GM18867 (cell line): ENCODE results near the gene HBP1.
"Not testable (repeated sequence)": the region's sequence is repeated elsewhere in the genome, so short reads cannot be mapped to it uniquely, and the experiment has no call there.

ENCODE experiments used
- ATAC-seq: cut with Tn5 transposase; IDR thresholded peaks from one replicate; pipeline ENCODE4 v1.9.1; 2021; ENCODE audit warnings: mild to moderate bottlenecking, moderate library complexity; ENCODE audit not compliant: unreplicated experiment

Gene HBP1

DNA sequence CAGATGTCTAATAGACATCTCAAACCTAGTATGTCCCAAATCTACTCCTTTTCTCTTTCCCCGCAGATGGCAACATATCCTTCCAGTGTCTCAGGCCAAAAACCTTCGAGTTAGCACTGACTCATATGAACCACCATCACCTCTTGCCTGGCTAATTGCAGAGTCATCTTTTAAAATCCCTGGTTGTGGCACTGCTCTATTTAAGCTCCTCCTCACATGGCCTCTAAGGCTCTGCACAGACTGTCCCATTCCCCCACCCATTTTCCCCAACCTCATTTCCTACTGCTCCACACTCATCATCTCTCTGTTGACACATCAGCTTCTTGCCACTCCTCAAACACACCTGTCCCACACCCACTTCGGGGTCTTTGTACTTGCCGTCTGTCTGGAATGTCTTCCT is 16.8 kb upstream of the HBP1 start:
- no peak for ATAC-seq

DNA sequence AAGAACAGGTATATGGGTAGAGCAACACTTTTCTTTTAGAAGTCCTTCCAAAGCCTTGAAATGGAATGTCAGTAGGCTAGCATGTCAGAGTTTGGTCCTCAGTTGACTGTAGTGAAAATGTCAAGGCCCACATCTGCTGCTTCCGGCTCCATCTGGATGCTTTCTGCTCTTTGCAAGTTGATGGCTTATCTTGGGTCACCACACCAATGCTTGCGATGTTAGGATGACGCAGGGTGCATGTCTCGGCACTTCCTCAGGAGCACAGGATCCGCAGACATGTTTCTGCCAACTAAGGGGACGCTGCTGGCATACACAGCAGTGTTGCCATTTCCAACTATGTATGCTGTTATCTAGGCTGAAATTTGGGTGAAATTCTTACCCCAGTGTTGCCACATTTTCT is 14.0 kb upstream of the HBP1 start:
- ATAC-seq: no peak

DNA sequence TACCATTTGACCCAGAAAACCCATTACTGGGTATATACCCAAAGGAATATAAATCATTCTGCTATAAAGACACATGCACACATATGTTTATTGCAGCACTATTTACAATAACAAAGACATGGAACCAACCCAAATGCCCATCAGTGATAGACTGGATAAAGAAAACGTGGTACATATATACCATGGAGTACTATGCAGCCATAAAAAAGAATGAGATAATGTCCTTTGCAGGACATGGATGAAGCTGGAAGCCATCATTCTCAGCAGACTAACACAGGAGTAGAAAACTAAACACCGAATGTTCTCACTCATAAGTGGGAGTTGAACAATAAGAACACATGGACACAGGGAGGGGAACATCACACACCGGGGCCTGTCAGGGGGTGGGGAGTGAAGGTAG is 13.1 kb upstream of the HBP1 start:
- not testable (repeated sequence) for ATAC-seq

DNA sequence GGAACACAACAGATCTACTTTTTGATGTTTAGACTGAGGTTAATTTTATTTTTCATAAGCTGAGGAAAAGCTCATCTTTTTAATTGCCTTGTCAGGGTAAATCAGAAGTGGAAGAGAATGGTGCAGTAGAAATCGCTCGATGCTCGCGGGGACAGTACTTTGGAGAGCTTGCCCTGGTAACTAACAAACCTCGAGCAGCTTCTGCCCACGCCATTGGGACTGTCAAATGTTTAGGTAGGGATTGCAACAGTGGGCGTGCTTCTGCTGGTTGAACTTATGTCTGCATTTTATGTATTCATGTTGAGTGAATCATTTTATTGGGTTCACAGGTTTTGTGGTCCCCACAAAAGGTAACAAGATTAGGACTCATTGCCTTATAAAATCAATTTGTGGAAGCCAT is 11.7 kb upstream of the HBP1 start:
- ATAC-seq: no peak

DNA sequence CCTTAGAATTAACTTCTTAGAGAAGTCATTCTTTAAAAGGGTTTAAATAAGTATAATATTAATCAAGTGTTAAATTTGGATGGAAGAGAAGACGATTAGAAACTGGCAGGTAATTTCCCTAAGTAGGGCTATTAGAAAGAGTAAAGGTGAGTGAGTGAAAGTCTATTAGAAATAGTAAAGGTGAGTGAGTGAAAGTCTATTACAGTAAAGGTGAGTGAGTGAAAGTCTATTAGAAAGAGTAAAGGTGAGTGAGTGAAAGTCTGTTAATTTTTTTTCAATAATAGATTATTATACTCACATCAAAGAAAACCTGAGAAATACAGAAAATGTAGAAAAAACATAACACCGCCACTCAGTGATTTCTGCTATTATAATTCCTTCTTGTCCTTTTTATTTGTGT is 10.8 kb upstream of the HBP1 start:
- ATAC-seq: no peak

DNA sequence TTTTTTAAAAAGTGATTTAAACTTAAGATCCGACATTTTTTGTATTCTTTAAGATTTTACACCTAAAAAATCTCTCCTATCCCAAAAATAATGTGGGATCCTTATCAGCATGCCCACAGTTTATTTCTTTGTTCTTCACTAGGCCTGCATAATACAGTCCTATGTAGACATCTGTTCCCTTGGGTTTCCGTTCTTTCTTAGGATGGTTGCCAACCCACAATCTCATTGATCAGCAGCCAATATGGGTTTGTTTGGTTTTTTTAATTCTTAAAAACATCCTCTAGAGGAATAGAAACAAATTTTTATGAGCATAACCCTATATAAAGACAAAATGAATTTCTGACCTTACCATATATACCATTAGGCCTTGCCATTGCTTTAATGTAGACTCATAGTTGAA is 8.4 kb upstream of the HBP1 start:
- ATAC-seq: no peak

DNA sequence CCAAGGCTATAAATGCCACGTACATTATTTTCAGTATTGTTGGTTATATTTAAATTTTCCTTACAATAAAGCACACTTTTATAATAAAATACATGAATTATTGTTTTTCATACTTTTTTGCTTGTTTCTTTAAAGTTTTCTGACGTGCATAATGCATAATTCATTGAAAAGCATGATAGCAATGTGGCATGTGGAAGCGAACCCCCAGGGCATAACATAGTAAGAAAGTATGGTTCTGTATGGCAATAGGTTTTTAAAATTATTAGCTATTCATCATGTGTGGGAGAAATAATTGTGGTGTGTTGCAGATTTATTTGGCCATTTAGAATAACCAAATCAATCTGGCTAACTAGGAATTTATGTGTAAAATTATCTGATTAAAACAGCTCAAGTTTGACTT is 7.4 kb upstream of the HBP1 start:
- ATAC-seq: no peak

DNA sequence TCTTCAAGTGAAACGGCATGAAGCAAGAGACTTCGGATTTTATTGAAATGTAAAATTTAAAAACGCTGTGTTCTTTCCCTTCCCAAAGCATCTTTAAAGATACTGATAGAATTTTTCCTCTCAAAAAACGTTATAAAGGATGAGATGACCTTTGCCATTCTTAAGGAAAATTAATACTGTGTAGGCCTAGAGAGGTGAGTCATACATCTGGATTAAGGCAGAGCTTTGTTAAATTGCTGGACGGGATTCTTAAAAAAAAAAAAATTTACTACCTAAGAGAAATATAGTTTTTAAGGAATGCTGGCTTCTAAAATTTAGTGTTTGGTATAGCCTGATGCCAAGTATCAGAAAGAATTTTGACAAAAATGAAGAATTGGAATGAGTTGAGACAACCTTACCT is 6.3 kb upstream of the HBP1 start:
- ATAC-seq: no peak

DNA sequence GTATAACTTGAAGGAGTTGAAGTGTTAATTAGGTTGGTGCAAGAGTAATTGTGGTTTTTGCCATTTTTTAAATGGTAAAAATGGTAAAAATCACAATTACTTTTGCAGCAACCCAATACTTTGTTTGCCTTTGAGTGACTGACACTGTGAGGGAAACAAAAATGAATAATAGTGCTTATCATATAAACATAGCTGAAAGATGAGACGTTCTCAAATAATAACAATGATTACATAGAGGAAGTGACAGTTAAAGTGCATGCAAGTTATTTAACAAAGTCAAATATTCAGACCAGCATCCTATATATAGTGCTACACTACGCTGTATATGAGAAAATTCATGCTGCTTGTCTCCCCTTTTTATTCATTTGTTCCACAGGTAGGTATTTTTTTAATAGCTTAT is 4.7 kb upstream of the HBP1 start:
- ATAC-seq: no peak

DNA sequence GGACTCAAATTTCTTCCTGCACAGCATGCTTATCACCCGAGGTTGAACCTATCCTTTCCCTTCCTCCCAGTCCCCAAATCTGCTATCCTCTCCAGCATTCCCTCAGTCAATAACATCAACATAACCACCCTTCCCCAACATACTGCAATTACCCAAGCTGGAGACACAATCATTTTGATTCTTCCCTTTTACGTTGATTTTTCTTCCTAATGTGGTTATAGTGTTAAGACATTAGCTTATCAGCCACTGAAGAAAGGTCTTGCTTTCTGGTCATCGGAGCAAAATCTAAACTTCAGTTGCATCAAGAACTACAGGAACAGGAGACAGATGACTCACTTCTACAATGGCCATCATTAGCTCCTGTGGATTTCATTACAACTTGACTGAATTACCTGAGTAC is 3.5 kb upstream of the HBP1 start:
- no peak for ATAC-seq

DNA sequence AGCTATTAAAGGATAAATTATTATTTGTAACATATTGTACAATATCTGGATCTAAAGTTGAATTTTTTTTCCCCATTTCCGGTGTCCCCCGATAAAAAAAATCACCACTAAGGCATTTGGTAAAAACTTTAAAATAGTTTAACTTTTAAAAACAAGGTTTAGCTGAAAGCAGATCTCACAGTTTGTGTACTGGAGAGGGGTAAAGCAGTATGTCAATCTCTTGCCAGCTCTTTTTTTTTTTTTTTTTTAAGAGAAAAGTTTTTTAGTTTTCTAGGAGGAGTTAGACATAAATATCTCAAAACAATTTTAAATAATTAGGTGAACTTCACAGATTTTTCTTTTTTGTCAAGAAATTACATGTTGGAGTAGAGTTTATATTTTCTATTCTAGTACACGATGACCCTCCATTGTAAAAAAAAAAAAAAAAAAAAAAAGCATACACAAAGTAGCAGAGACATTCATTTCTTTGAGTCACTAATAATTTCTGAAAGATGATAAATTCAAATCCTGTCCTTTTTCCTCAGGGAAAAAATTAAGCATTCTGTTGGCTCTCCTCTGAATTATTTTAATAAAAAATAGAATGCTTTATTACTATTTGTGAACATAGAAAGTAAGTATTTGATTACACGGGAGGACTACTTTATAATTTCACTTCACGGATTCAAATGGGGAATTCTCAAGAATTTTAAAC is 1.9 kb upstream of the HBP1 start:
- no peak for ATAC-seq

DNA sequence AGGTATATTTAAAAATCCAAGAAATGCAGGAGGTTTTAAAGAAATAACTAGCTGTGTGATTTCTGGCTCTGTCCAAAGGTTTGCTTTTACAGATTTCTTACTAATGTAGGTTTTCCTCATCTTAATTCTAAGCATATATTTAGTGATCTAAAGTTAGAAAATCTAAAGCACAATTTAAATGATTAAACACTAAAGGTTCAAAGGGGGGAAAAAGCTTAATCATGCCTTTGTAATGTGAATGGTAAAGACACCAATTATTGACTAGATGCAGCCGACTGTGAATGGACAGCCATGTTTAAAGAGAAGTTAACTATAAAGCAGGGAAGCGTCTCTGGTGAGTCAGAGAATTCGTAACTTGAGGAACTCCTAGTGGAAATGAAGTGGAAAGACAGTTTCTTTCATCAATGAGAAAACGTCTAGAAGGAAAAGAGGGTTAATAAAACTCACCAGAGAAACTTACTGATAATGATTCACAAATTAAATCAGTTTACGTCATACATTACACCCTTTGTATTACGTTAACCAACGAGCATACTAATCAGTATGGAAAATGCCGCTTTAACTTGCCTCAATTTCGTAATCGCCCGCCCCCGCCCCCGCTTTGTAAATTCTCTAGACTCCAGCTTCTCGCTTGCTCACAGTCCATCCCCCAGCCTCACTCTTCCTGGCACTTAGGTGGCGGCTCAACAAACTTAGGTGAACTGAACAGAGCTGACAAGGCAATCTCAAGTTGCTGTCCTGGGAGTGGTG is 1.1 kb upstream of the HBP1 start:
- ATAC-seq: no peak

DNA sequence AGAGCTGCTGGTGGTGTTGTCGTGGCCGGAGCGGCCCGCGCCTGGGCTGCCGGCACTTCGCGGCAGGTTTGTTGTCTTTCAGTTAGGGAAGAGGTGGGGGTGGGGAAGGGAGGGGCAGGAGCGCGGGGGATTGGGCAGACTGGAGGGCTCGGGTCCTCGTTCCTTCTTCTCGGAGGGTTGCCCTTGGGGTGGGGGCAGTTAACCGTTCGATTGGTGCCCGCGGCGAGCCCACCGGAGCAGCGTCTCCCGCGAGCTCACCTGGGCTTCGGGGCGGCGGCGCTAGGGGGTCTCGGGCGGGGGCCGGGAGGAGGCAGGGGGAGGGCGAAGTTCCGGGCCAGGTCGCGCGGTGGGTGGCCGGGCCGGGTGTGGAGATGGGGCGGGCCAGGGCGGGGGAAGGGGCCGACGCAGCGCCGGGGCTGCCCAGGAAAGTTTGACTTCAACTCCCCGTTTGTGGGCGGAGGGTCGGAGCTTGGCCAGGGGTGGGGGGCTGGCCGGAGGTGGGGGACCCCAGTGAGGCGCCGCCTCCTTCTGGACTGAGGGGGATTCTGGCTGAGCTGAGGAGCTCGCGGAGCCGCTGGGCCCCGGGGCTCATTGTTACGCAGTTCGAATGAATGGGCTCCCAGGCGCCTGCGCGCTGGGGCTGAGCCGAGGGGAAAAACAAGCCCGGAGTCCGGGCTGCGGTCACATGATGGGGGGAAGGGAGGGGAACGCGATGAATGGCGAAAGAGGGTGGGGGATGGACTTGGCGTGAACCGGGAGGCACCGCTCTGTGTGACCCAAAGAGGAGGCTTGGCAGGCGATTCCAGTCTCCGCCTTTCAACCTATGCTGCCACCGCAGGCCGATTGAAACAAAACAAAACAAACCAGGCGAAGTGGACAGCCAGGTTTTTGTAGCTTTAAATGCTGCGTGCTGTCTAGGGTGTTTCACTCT is 582 bp downstream of the HBP1 start:
- peak; percentile 27 for ATAC-seq

DNA sequence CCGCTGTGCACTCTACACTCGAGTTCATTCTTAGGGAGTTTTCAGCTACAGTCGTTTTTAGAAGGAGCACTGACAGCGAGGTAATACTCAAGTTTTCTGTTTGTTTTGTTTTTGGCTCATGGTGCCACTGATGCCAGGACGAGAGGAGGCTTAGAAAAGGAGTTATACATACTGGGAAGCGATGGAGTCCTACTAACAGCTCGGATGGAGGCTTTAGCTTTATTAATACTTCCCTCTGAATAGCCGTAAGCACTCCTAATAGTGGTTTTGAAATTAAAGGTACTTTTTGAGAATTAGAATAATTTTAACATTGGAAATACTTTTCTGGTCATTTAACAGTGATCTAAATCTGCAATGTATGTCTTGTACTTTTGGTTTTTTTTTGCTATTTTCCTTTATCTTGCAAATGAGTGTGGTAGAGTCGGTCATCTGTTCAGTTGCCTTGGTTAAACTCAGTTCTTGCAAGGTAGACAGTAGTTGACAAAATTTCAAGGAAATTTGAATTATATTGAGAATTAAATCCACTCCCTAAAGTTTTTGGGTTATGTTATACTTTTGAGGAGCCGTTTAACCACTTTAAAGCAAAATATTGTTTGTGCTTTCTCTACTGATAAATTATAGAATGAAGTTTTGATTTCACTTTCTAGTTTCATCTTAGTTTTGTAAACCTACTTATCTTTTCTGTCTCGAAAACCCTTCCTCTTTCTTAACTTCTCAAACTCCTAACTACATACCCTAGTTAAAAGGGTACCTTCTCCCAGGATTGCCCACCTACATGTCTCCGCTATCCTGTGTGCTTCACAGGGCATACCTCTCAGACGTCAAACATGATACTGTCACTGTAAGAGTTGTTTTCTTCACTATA is 1.5 kb downstream of the HBP1 start:
- ATAC-seq: no peak

DNA sequence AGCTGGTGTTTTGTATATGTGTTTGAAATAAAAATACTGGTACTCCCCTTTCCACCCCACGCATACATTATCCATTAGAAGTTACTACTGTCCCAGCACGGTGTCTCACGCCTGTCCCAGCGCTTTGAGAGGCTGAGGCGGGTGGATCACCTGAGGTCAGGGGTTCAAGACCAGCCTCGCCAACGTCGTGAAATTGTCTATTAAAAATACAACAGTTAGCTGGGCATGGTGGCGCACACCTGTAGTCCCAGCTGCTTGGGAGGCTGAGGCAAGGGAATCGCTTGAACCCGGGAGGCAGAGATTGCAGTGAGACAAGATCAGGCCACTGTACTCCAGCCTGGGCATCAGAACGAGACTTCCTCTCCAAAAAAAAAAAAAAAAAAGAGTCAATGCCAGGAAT is 2.7 kb downstream of the HBP1 start:
- no peak for ATAC-seq

DNA sequence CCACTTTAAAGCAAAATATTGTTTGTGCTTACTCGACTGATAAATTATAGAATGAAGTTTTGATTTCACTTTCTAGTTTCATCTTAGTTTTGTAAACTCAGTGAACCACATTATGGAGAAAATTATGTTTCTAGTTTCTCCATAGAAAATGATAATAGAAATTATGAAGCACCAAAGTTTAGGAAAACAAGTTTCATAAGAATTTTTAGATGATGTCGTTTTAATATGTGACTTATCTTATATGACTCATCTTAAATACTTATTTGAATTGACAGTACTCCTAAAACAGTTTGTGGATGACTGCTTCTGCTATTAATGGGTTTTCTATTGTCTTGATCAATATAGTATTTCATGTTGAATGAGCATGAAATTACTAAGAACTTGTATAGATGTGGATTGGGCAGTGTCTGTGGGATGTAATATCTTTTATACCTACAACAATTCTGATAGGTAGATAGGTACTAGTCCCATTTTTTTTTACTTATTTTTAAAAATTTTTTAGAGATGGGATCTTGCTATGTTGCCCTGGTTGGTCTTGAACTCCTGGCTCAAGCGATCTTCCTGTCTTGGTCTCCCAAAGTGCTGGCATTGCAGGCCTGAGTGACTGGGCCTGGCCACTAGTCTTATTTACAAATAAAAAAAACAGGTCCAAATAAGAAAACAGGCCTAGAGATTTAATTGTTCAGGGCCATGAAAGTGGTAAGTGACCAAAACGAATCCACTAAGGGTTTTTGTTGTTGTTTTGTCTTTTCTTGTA is 3.7 kb downstream of the HBP1 start:
- ATAC-seq: no peak

DNA sequence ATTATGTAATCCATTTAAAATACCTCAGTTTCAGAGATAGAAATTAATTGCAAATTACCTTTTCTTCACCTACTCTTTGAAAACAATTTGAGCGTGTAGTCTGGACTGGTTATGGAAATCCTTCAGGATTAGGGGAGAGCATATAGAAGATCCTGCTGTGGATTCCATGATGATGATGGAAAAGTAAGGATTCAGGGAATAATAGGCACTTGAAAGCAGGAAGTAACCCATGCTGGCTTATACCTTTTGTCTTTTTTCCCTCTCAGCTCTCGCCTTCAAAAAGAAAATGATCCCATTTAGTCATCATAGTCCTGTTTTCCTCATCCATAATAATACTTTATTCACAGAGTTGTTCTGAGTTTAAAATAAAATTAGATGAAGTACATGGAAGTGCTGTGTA is 4.4 kb downstream of the HBP1 start:
- no peak for ATAC-seq

DNA sequence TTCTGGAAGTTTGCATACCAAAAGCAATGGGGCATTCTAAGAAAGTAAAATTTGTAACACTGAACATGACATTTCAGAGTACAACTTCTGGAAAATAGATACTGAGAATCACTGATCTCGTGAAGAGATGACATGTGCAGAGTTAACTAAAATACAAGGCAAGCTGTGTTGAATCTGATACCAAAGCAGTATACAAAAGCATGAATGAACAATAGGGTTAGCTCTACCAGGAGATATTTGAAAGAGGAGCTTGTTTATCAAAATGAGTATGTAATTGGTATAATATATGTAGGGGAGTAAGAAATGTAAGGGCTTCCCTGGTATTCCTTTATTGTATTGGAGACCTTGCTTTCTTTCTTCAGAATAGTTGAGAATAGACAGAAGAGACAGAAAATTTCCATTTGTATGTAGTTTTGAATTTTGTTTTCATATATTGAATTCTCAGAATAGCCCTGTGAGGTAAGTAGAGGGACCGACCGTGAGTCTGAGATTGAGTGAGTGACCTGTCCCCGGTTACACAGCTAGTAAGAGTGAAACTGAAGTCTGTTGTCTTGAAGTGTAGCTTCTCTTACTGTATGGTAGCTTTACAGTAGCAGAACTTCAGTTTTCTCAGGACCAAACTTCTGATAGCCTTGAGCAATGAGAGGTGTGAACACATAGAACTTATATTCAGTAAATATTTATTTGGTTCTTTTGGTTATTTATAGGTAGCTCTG is 5.0 kb downstream of the HBP1 start:
- peak; percentile 54 for ATAC-seq
